Endothelial cell of umbilical vein (primary cell): ENCODE data around the gene EVI2B. TPM values are rescaled to one million over a fixed set of nuclear protein-coding genes. Genes with fewer than 3 reads are reported as not detected.

ENCODE experiments used
- BruUV-seq: library from RNA; stranded (reverse); fragments of 400-500 nt; replicated peaks from 2 replicates; lab custom pipeline; 2021; lab: Mats Ljungman, UMichigan
- CTCF ChIA-PET: fragments of 300-600, 350-600 bp; sonication (Branson Sonifier 250); formaldehyde crosslinking; loops from one replicate; lab custom pipeline; 2021; ENCODE audit warnings: antibody characterized with exemption, inconsistent platforms; lab: Charles Lee
- POLR2A ChIA-PET: fragments of 300-600, 350-600 bp; sonication (Branson Sonifier 250); formaldehyde crosslinking; loops from one replicate; lab custom pipeline; 2021; ENCODE audit warnings: antibody characterized with exemption, inconsistent platforms; lab: Charles Lee
- DNase-seq: peaks from one replicate; pipeline ENCODE4 v3.0.0-alpha.2; 2011; ENCODE audit warnings: low read depth, low spot score
- FAIRE-seq: peaks from 2 replicates; lab custom pipeline; 2011; peaks lifted over from hg19 to GRCh38; lab: Jason Lieb, UNC
- H2AFZ ChIP-seq: 2 replicates; pipeline ENCODE4 v1.6.0; 2012; ENCODE audit warnings: low read depth, low read length, control low read depth, inconsistent platforms
- H3K27ac ChIP-seq: 2 replicates; pipeline ENCODE4 v1.5.1; 2011; ENCODE audit warnings: low read depth, mild to moderate bottlenecking, control low read depth, low read length, moderate library complexity; ENCODE audit not compliant: insufficient read depth
- H3K27me3 ChIP-seq, 2 experiments: 2 replicates each; pipeline versions ENCODE4 v1.6.0 to v1.6.1; 2011; ENCODE audit warnings: low read length in 2 of 2, mixed read lengths in 1 of 2; ENCODE audit not compliant: control insufficient read depth in 2 of 2, insufficient read depth in 2 of 2
- H3K36me3 ChIP-seq, 2 experiments: 2 replicates in 1 of 2; 3 replicates in 1 of 2; pipeline ENCODE4 v1.5.1; 2011; ENCODE audit warnings: low read length in 2 of 2, mild to moderate bottlenecking in 1 of 2, moderate library complexity in 1 of 2; ENCODE audit not compliant: control insufficient read depth in 2 of 2, insufficient read depth in 2 of 2; ENCODE audit errors: extremely low read depth in 1 of 2
- H3K4me1 ChIP-seq: 3 replicates; pipeline ENCODE4 v1.5.1; 2011; ENCODE audit warnings: mild to moderate bottlenecking, low read length; ENCODE audit not compliant: control insufficient read depth, insufficient read depth; ENCODE audit errors: extremely low read depth
- H3K4me2 ChIP-seq: 2 replicates; pipeline ENCODE4 v1.6.1; 2011; ENCODE audit warnings: low read length, control low read depth, mixed read lengths; ENCODE audit not compliant: insufficient read depth
- H3K4me3 ChIP-seq, 3 experiments: fragments of 200-600 bp in 1 of 3; sonication (generic), shearing (Covaris generic) in 1 of 3; replicated peaks in 1 of 3; 2 replicates each; pipeline ENCODE4 v1.5.1; 2011 to 2016; ENCODE audit warnings: control low read depth in 3 of 3, low read length in 3 of 3, mild to moderate bottlenecking in 2 of 3, inconsistent platforms in 1 of 3, low read depth in 1 of 3, moderate library complexity in 1 of 3; ENCODE audit not compliant: insufficient read depth in 1 of 3
- H3K79me2 ChIP-seq: 2 replicates; pipeline ENCODE4 v1.6.0; 2012; ENCODE audit warnings: low read length, inconsistent platforms; ENCODE audit not compliant: control insufficient read depth, insufficient read depth
- H3K9ac ChIP-seq: replicated peaks from 2 replicates; pipeline ENCODE3; 2011; ENCODE audit warnings: low read length, control low read depth; ENCODE audit not compliant: insufficient read depth; ENCODE audit errors: extremely low read depth
- H3K9me1 ChIP-seq: replicated peaks from 3 replicates; pipeline ENCODE4 v1.6.0; 2011; ENCODE audit warnings: mild to moderate bottlenecking, low read length; ENCODE audit not compliant: control insufficient read depth, insufficient read depth; ENCODE audit errors: extremely low read depth
- H3K9me3 ChIP-seq: replicated peaks from 2 replicates; pipeline ENCODE4 v1.5.1; 2012; ENCODE audit warnings: low read length, inconsistent platforms; ENCODE audit not compliant: control insufficient read depth, insufficient read depth
- H4K20me1 ChIP-seq: replicated peaks from 2 replicates; pipeline ENCODE3; 2011; ENCODE audit warnings: mild to moderate bottlenecking, low read length; ENCODE audit not compliant: control insufficient read depth, insufficient read depth; ENCODE audit errors: extremely low read depth
- CTCF ChIP-seq, 2 donors: IDR thresholded peaks; 1 replicate in 1 of 2; 2 replicates in 1 of 2; pipeline ENCODE4 v1.5.1; 2011; ENCODE audit warnings: low read length in 2 of 2, mild to moderate bottlenecking in 2 of 2, moderate library complexity in 2 of 2, control low read depth in 1 of 2, inconsistent platforms in 1 of 2, low read depth in 1 of 2; ENCODE audit not compliant: insufficient read depth in 1 of 2; ENCODE audit errors: extremely low read depth in 1 of 2
- EZH2 ChIP-seq: IDR thresholded peaks from 2 replicates; pipeline ENCODE4 v1.6.1; 2012; ENCODE audit warnings: borderline replicate concordance, low read depth, mild to moderate bottlenecking, moderate library complexity, low read length, inconsistent platforms; ENCODE audit not compliant: severe bottlenecking
- FOS ChIP-seq: IDR thresholded peaks from 2 replicates; pipeline ENCODE4 v1.6.1; 2011; ENCODE audit warnings: mild to moderate bottlenecking, low read length, moderate library complexity, borderline replicate concordance; ENCODE audit not compliant: insufficient read depth
- GATA2 ChIP-seq: IDR thresholded peaks from 2 replicates; pipeline ENCODE4 v1.7.0; 2011; ENCODE audit warnings: low read depth, mild to moderate bottlenecking, moderate library complexity, mixed read lengths, low read length; ENCODE audit not compliant: insufficient read length, insufficient read depth
- JUN ChIP-seq: IDR thresholded peaks from 2 replicates; pipeline ENCODE4 v1.6.1; 2011; ENCODE audit warnings: borderline replicate concordance, low read depth; ENCODE audit not compliant: insufficient read length, insufficient read depth
- MAX ChIP-seq: IDR thresholded peaks from 2 replicates; pipeline ENCODE4 v1.6.1; 2011; ENCODE audit not compliant: insufficient read depth, insufficient read length
- MYC ChIP-seq: IDR thresholded peaks from one replicate; pipeline ENCODE4 v1.6.1; 2011; ENCODE audit warnings: mild to moderate bottlenecking, low read depth, low read length
- POLR2A ChIP-seq: IDR thresholded peaks from 2 replicates; pipeline ENCODE4 v1.6.1; 2012; ENCODE audit warnings: low read depth, mild to moderate bottlenecking, control low read depth, low read length
- POLR2AphosphoS5 ChIP-seq: IDR thresholded peaks from 2 replicates; pipeline ENCODE4 v1.6.1; 2012; ENCODE audit warnings: low read depth, mild to moderate bottlenecking, control low read depth, low read length, moderate library complexity; ENCODE audit not compliant: insufficient read depth
- dilution Hi-C: fragments of 300-500 bp; cut with MboI; formaldehyde crosslinking; loops from one replicate; pipeline ENCODE4 v1.15.0; 2019; ENCODE audit warnings: low sequenced_read_pairs; ENCODE audit not compliant: extremely low pct_ligation_motif_present
- intact Hi-C: fragments of 100-400 bp; cut with micrococcal nuclease; formaldehyde crosslinking; loops from one replicate; pipeline ENCODE4 v1.10.0; 2022
- polyA plus RNA-seq, 4 experiments: library from polyadenylated mRNA; depleted of rRNA in 3 of 4; stranded (reverse) in 3 of 4; unstranded in 1 of 4; fragments of >200 nt; gene quantifications; 2 replicates each; pipeline versions ENCODE4 v1.2.1 to v1.2.3, GENCODE V29; 2011 to 2012; ENCODE audit warnings: missing spikeins in 1 of 4
- total RNA-seq: library from RNA; stranded (reverse); gene quantifications from 2 replicates; pipeline ENCODE4 v1.2.3, GENCODE V29; 2021

The EVI2B gene
- total and polyA plus RNA-seq, 2 donors (not counting 3 experiments of a cell fraction or from before 2014, with no cell fraction given): 1.7 to 1.9 TPM

GRCh38 chr17:31323551-31323950, 9.7 kb upstream of the EVI2B start:
- FAIRE-seq: no peak
- CTCF ChIA-PET: interaction anchor here (1.2 kb wide), 1 partner anchor 49 kb away, joined by 4 read pairs; no protein-coding TSS in a partner anchor

More at GRCh38 chr17:31323551-31323950, 9.7 kb upstream of the EVI2B start:
- H3K4me3 ChIP-seq: no peak overlapping the region
- no peak overlapping the region for H3K27ac ChIP-seq
- TF ChIP-seq POLR2AphosphoS5: no peak
- no peak for TF ChIP-seq CTCF (IDR thresholded peaks at IDR 0.05; ENCODE audit: extremely low read depth in 1 of 2, insufficient read depth in 1 of 2, low read depth in 1 of 2, low read length in 2 of 2)
- TF ChIP-seq MYC: no peak
- no peak for TF ChIP-seq FOS
- TF ChIP-seq MAX: no peak
- no peak for TF ChIP-seq EZH2
- no peak for TF ChIP-seq POLR2A
- no peak for TF ChIP-seq JUN
- TF ChIP-seq GATA2: no peak
- no peak overlapping the region for H3K4me2 ChIP-seq
- peaks cover 0 to 2% of the 10 kb centered on the region in 2 experiments for H3K36me3 ChIP-seq
- no peaks in the 10 kb centered on the region for H3K9me3 ChIP-seq
- no peak overlapping the region for H3K9ac ChIP-seq
- POLR2A ChIA-PET: no interaction called here
- no peak overlapping the region for H2AFZ ChIP-seq
- peaks cover 14% of the 10 kb centered on the region for H3K4me1 ChIP-seq
- intact Hi-C loops (no loop called here), dilution Hi-C loops (no loop called here)
- no TSS peak for BruUV-seq
- DNase-seq: no peak
- no peaks in the 10 kb centered on the region for H3K27me3 ChIP-seq
- H4K20me1 ChIP-seq: no peaks in the 10 kb centered on the region
- no peaks in the 10 kb centered on the region for H3K79me2 ChIP-seq
- H3K9me1 ChIP-seq: no peaks in the 10 kb centered on the region
